HEK293T (cell line): ENCODE measurements around the gene HLA-DQB1.

Experiments
- ARNT ChIP-seq: fragments of 450-650 bp; IDR thresholded peaks from 2 replicates; pipeline ENCODE4 v1.6.1; 2017; ENCODE audit warnings: mild to moderate bottlenecking
- BHLHE40 ChIP-seq: fragments of 450-650 bp; IDR thresholded peaks from 2 replicates; pipeline ENCODE4 v1.6.1; 2016; ENCODE audit warnings: mild to moderate bottlenecking, moderate library complexity, borderline replicate concordance
- CTBP1 ChIP-seq: fragments of 450-650 bp; IDR thresholded peaks from 2 replicates; pipeline ENCODE4 v1.6.1; 2016; ENCODE audit warnings: borderline replicate concordance
- ELF4 ChIP-seq: fragments of 450-650 bp; IDR thresholded peaks from 2 replicates; pipeline ENCODE4 v1.6.1; 2017; ENCODE audit warnings: antibody characterized with exemption
- FOXK2 ChIP-seq: fragments of 450-650 bp; IDR thresholded peaks from 2 replicates; pipeline ENCODE4 v1.6.1; 2016; ENCODE audit warnings: mild to moderate bottlenecking
- FOXM1 ChIP-seq: fragments of 450-650 bp; IDR thresholded peaks from 2 replicates; pipeline ENCODE4 v1.6.1; 2017; ENCODE audit warnings: mild to moderate bottlenecking, borderline replicate concordance
- HDGF ChIP-seq: fragments of 450-650 bp; IDR thresholded peaks from 2 replicates; pipeline ENCODE4 v1.6.1; 2017; ENCODE audit warnings: antibody characterized with exemption, borderline replicate concordance
- LEF1 ChIP-seq: fragments of 450-650 bp; IDR thresholded peaks from 2 replicates; pipeline ENCODE4 v1.6.1; 2017; ENCODE audit warnings: mild to moderate bottlenecking, borderline replicate concordance
- NFRKB ChIP-seq: fragments of 450-650 bp; IDR thresholded peaks from 2 replicates; pipeline ENCODE4 v1.6.1; 2016; ENCODE audit warnings: mild to moderate bottlenecking, moderate library complexity
- SUZ12 ChIP-seq: fragments of 450-650 bp; IDR thresholded peaks from 2 replicates; pipeline ENCODE4 v1.6.1; 2016; ENCODE audit warnings: mild to moderate bottlenecking
- TF ChIP-seq, protein P1 (sequence below): fragments of 450-650 bp; IDR thresholded peaks from 2 replicates; pipeline ENCODE4 v1.6.1; 2016

DNA sequence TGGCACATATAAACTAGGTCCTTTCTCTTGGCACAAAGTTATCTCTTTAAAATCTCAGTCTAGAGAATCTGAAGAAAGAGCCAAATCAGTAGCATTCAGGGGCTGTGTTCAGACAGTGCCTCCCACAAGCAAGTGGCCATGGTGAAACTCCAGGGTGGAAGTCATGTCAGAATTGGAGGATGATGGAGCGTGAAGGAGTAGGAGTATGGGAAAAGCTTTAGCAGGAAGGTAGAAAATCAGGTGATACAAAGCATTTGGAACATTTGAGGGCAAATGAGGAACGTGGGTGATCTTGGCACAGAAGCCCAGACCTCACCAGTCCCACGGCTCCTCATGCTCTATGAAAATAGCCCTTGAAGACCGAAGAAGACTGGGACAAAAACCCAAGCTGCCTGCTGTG, 2.8 kb upstream of the HLA-DQB1 start:
- TF ChIP-seq, protein P1, sequence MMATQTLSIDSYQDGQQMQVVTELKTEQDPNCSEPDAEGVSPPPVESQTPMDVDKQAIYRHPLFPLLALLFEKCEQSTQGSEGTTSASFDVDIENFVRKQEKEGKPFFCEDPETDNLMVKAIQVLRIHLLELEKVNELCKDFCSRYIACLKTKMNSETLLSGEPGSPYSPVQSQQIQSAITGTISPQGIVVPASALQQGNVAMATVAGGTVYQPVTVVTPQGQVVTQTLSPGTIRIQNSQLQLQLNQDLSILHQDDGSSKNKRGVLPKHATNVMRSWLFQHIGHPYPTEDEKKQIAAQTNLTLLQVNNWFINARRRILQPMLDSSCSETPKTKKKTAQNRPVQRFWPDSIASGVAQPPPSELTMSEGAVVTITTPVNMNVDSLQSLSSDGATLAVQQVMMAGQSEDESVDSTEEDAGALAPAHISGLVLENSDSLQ = no peak
- no peak for TF ChIP-seq ARNT
- TF ChIP-seq CTBP1 = no peak
- TF ChIP-seq SUZ12 = no peak
- TF ChIP-seq ELF4 = no peak
- TF ChIP-seq FOXM1 = no peak
- TF ChIP-seq BHLHE40 = no peak
- no peak for TF ChIP-seq HDGF
- no peak for TF ChIP-seq LEF1
- no peak for TF ChIP-seq NFRKB
- TF ChIP-seq FOXK2 = no peak
